Effector CD4-positive, alpha-beta T cell (primary cell): Measurements from ENCODE around the gene EDA.
A peak's percentile ranks its signal among the peaks of the same experiment; 100 is the strongest.

Experiments
- DNase-seq: peaks from one replicate; pipeline ENCODE4 v3.0.0-alpha.2; 2020
- total RNA-seq: gene quantifications from one replicate; lab custom pipeline; 2026; lab: John Stamatoyannopoulos, UW

The EDA gene
- total RNA-seq = 7.9 reads per million, percentile 27 among the genes with 10 or more reads in this experiment

GRCh38 chrX:69615779-69616456 lies at the start of gene EDA:
TSS of gene EDA (plus strand) at chrX:69616113.
- peak; percentile 28 for DNase-seq

- no peak for DNase-seq
These were observed 47.1 kb upstream of the EDA start for GRCh38 chrX:69568828-69569227.

- DNase-seq = no peak
These were observed 18.5 kb upstream of the EDA start for GRCh38 chrX:69597399-69597798.

GRCh38 chrX:69600182-69600581 lies 15.7 kb upstream of the EDA start:
- DNase-seq = no peak

- no peak for DNase-seq
These were observed 12.2 kb upstream of the EDA start for GRCh38 chrX:69603566-69604194.

GRCh38 chrX:69605521-69605920 lies 10.4 kb upstream of the EDA start:
- no peak for DNase-seq

- no peak for DNase-seq
These were observed 8.3 kb upstream of the EDA start for GRCh38 chrX:69607616-69608015.

- no peak for DNase-seq
These were observed 2.0 kb upstream of the EDA start for GRCh38 chrX:69613946-69614345.

GRCh38 chrX:69614886-69615285 lies 1.0 kb upstream of the EDA start:
- no peak for DNase-seq

- no peak for DNase-seq
These were observed 571 bp upstream of the EDA start for GRCh38 chrX:69615342-69615741.

- DNase-seq = no peak
These were observed 717 bp downstream of the EDA start for GRCh38 chrX:69616457-69617203.

GRCh38 chrX:69618803-69619202 lies 2.9 kb downstream of the EDA start:
- no peak for DNase-seq

- DNase-seq = no peak
These were observed 10.2 kb downstream of the EDA start for GRCh38 chrX:69626129-69626528.

GRCh38 chrX:69627744-69628143 lies 11.8 kb downstream of the EDA start:
- DNase-seq = no peak

GRCh38 chrX:69630147-69630546 lies 14.2 kb downstream of the EDA start:
- no peak for DNase-seq

GRCh38 chrX:69664693-69665092 lies 48.8 kb downstream of the EDA start:
- DNase-seq = no peak

- no peak for DNase-seq
These were observed 54.2 kb downstream of the EDA start for GRCh38 chrX:69670001-69670555.

- DNase-seq = no peak
These were observed 59.0 kb downstream of the EDA start for GRCh38 chrX:69674891-69675290.

- no peak for DNase-seq
These were observed 89.9 kb downstream of the EDA start for GRCh38 chrX:69705818-69706217.

GRCh38 chrX:69718102-69718501 lies 102.2 kb downstream of the EDA start:
- no peak for DNase-seq

GRCh38 chrX:69724307-69724706 lies 108.4 kb downstream of the EDA start:
- no peak for DNase-seq

GRCh38 chrX:69740317-69740716 lies 124.4 kb downstream of the EDA start:
- no peak for DNase-seq

GRCh38 chrX:69741721-69742120 lies 125.8 kb downstream of the EDA start:
- DNase-seq = no peak

GRCh38 chrX:69746051-69746450 lies 130.1 kb downstream of the EDA start:
- DNase-seq = no peak
